Activated CD8-positive, alpha-beta memory T cell treated with anti-CD3 and anti-CD28 coated beads, Interleukin-2, amount 10 ng/mL, durations not matched to agents 7 days and 5 days (primary cell): ENCODE measurements around the gene RAI1. TPM values are rescaled to one million over a fixed set of nuclear protein-coding genes. Genes with fewer than 3 reads are reported as not detected.
"Not testable (repeated sequence)": the region's sequence is repeated elsewhere in the genome, so short reads cannot be mapped to it uniquely, and the experiment has no call there.

Experiments used
- ATAC-seq: fragments of 150-1000 bp; cut with Tn5 transposase; one replicate; pipeline ENCODE4 v1.10.0; 2021; ENCODE audit warnings: moderate library complexity
- CTCF ChIA-PET: fragments of 350-600 bp; sonication (Branson Sonifier 250); formaldehyde crosslinking; loops from one replicate; lab custom pipeline; 2021; ENCODE audit warnings: antibody characterized with exemption; lab: Charles Lee
- DNase-seq: peaks from one replicate; pipeline ENCODE4 v3.0.0-alpha.2; 2020
- H3K27ac Mint-ChIP-seq: one replicate; pipeline ENCODE4 v1.8.0; 2021; ENCODE audit warnings: mild to moderate bottlenecking, mixed read lengths
- H3K27me3 Mint-ChIP-seq: one replicate; pipeline ENCODE4 v1.8.0; 2021; ENCODE audit warnings: mixed read lengths
- H3K36me3 Mint-ChIP-seq: one replicate; pipeline ENCODE4 v1.8.0; 2021; ENCODE audit warnings: mild to moderate bottlenecking, mixed read lengths
- H3K4me1 Mint-ChIP-seq: one replicate; pipeline ENCODE4 v1.8.0; 2021; ENCODE audit warnings: mixed read lengths
- H3K4me3 Mint-ChIP-seq: one replicate; pipeline ENCODE4 v1.8.0; 2021; ENCODE audit warnings: mild to moderate bottlenecking, moderate library complexity, mixed read lengths
- H3K9me3 Mint-ChIP-seq: one replicate; pipeline ENCODE4 v1.8.0; 2022; ENCODE audit warnings: low read depth, mixed read lengths
- total RNA-seq, 2 experiments: library from RNA; stranded (reverse); gene quantifications; one replicate each; pipeline ENCODE4 v1.2.3, GENCODE V29; 2021

The RAI1 gene
- total RNA-seq, 2 experiments from 2014 or later: 17.4 to 24.4 TPM

GRCh38 chr17:17679243-17679642, 2.0 kb upstream of the RAI1 start:
- Mint-ChIP-seq H3K4me1 (peaks cover 29% of the 10 kb centered on the region), H3K27ac (no peak overlapping the region), H3K9me3 (no peaks in the 10 kb centered on the region), H3K36me3 (no peaks in the 10 kb centered on the region), H3K27me3 (peaks cover 15% of the 10 kb centered on the region), H3K4me3 (no peak overlapping the region)
- no peak for DNase-seq
- CTCF ChIA-PET: interaction anchor here (0.8 to 2.7 kb wide), 14 partner anchors 14 to 359 kb away, joined by 3 to 14 read pairs (median 4); partner anchors contain the start of gene RASD1
- no peak for ATAC-seq

GRCh38 chr17:17679748-17680147, 1.5 kb upstream of the RAI1 start:
- no peak for DNase-seq
- Mint-ChIP-seq H3K27me3 (peaks cover 15% of the 10 kb centered on the region), H3K27ac (no peak overlapping the region), H3K4me3 (no peak overlapping the region), H3K4me1 (peaks cover 32% of the 10 kb centered on the region), H3K9me3 (no peaks in the 10 kb centered on the region), H3K36me3 (no peaks in the 10 kb centered on the region)
- no peak for ATAC-seq
- CTCF ChIA-PET: interaction anchor here (0.8 to 2.7 kb wide), 21 partner anchors 7 to 356 kb away, joined by 3 to 14 read pairs (median 4); partner anchors contain the start of gene RASD1

GRCh38 chr17:17680477-17681186, 626 bp upstream of the RAI1 start:
- H3K9me3 Mint-ChIP-seq: no peaks in the 10 kb centered on the region
- no peaks in the 10 kb centered on the region for H3K36me3 Mint-ChIP-seq
- H3K27ac Mint-ChIP-seq: no peak overlapping the region
- H3K4me1 Mint-ChIP-seq: peaks cover 40% of the 10 kb centered on the region
- no peak for ATAC-seq
- DNase-seq: no peak
- peaks cover 13% of the 10 kb centered on the region for H3K27me3 Mint-ChIP-seq
- CTCF ChIA-PET: interaction anchor here (0.5 to 2.7 kb wide), 26 partner anchors 8 to 355 kb away, joined by 3 to 17 read pairs (median 4); no protein-coding TSS in a partner anchor
- peak overlapping the region; percentile 46 for H3K4me3 Mint-ChIP-seq

- Mint-ChIP-seq H3K4me3 (peak overlapping the region; percentile 85), H3K4me1 (peaks cover 36% of the 10 kb centered on the region), H3K9me3 (no peaks in the 10 kb centered on the region), H3K27me3 (peaks cover 13% of the 10 kb centered on the region), H3K36me3 (no peaks in the 10 kb centered on the region), H3K27ac (peak overlapping the region; percentile 83)
- CTCF ChIA-PET: interaction anchor here (0.6 to 2.7 kb wide), 27 partner anchors 8 to 354 kb away, joined by 3 to 17 read pairs (median 4); no protein-coding TSS in a partner anchor
- DNase-seq: peak; percentile 57
- ATAC-seq: peak; percentile 54
These were observed 560 bp downstream of the RAI1 start for GRCh38 chr17:17681744-17682292.

GRCh38 chr17:17682293-17682736, 1.1 kb downstream of the RAI1 start:
- DNase-seq (peak; percentile 72), ATAC-seq (peak; percentile 60)
- Mint-ChIP-seq H3K27me3 (peaks cover 13% of the 10 kb centered on the region), H3K4me3 (peak overlapping the region; percentile 85), H3K9me3 (no peaks in the 10 kb centered on the region), H3K36me3 (no peaks in the 10 kb centered on the region), H3K4me1 (peaks cover 31% of the 10 kb centered on the region), H3K27ac (peak overlapping the region; percentile 83)
- CTCF ChIA-PET: interaction anchor here (0.5 to 2.7 kb wide), 29 partner anchors 8 to 353 kb away, joined by 3 to 17 read pairs (median 4); no protein-coding TSS in a partner anchor

GRCh38 chr17:17682737-17683680, 1.8 kb downstream of the RAI1 start:
- Mint-ChIP-seq H3K4me3 (peak overlapping the region; percentile 85), H3K36me3 (no peaks in the 10 kb centered on the region), H3K9me3 (no peaks in the 10 kb centered on the region), H3K27ac (peak overlapping the region; percentile 71), H3K27me3 (peaks cover 13% of the 10 kb centered on the region), H3K4me1 (peaks cover 30% of the 10 kb centered on the region)
- ATAC-seq (peak; percentile 46), DNase-seq (peak; percentile 73)
- CTCF ChIA-PET: interaction anchor here (0.5 to 2.7 kb wide), 25 partner anchors 8 to 352 kb away, joined by 3 to 17 read pairs (median 4); no protein-coding TSS in a partner anchor

- CTCF ChIA-PET: interaction anchor here (1.1 to 2.5 kb wide), 3 partner anchors 90 to 235 kb away, joined by 3 to 11 read pairs (median 5); no protein-coding TSS in a partner anchor
- ATAC-seq (no peak), DNase-seq (no peak)
- peak overlapping the region; percentile 85 for H3K4me3 Mint-ChIP-seq
- peaks cover 8% of the 10 kb centered on the region for H3K27me3 Mint-ChIP-seq
- H3K36me3 Mint-ChIP-seq: no peaks in the 10 kb centered on the region
- peaks cover 26% of the 10 kb centered on the region for H3K4me1 Mint-ChIP-seq
- H3K9me3 Mint-ChIP-seq: no peaks in the 10 kb centered on the region
- H3K27ac Mint-ChIP-seq: peak overlapping the region; percentile 71
These were observed 2.6 kb downstream of the RAI1 start for GRCh38 chr17:17683710-17684365.

GRCh38 chr17:17684906-17685774, 3.9 kb downstream of the RAI1 start:
- no peak overlapping the region for H3K4me3 Mint-ChIP-seq
- CTCF ChIA-PET: no interaction called here
- ATAC-seq (no peak), DNase-seq (no peak)
- no peak overlapping the region for H3K27ac Mint-ChIP-seq
- H3K36me3 Mint-ChIP-seq: no peaks in the 10 kb centered on the region
- no peaks in the 10 kb centered on the region for H3K9me3 Mint-ChIP-seq
- H3K27me3 Mint-ChIP-seq: no peaks in the 10 kb centered on the region
- peaks cover 26% of the 10 kb centered on the region for H3K4me1 Mint-ChIP-seq

- peaks cover 28% of the 10 kb centered on the region for H3K4me1 Mint-ChIP-seq
- H3K4me3 Mint-ChIP-seq: no peak overlapping the region
- no peaks in the 10 kb centered on the region for H3K36me3 Mint-ChIP-seq
- no peaks in the 10 kb centered on the region for H3K27me3 Mint-ChIP-seq
- CTCF ChIA-PET: no interaction called here
- ATAC-seq: no peak
- no peaks in the 10 kb centered on the region for H3K9me3 Mint-ChIP-seq
- no peak overlapping the region for H3K27ac Mint-ChIP-seq
- DNase-seq: no peak
These were observed 4.6 kb downstream of the RAI1 start for GRCh38 chr17:17685775-17686291.

GRCh38 chr17:17689312-17689711, 8.1 kb downstream of the RAI1 start:
- H3K27ac Mint-ChIP-seq: no peak overlapping the region

GRCh38 chr17:17690233-17690632, 9.0 kb downstream of the RAI1 start:
- H3K27me3 Mint-ChIP-seq, H3K9me3 Mint-ChIP-seq, H3K36me3 Mint-ChIP-seq, H3K4me3 Mint-ChIP-seq, DNase-seq, ATAC-seq: not testable (repeated sequence)
- CTCF ChIA-PET: interaction anchor here (0.7 to 1.8 kb wide), 3 partner anchors 8 to 36 kb away, joined by 3 to 10 read pairs (median 3); partner anchors contain the start of gene RAI1
- H3K27ac Mint-ChIP-seq: peak overlapping the region; percentile 28
- peaks cover 52% of the 10 kb centered on the region for H3K4me1 Mint-ChIP-seq

More at GRCh38 chr17:17689312-17689711, 8.1 kb downstream of the RAI1 start:
- DNase-seq (no peak), ATAC-seq (no peak)
- no peaks in the 10 kb centered on the region for H3K27me3 Mint-ChIP-seq
- H3K36me3 Mint-ChIP-seq: no peaks in the 10 kb centered on the region
- no peak overlapping the region for H3K4me3 Mint-ChIP-seq
- peaks cover 56% of the 10 kb centered on the region for H3K4me1 Mint-ChIP-seq
- H3K9me3 Mint-ChIP-seq: no peaks in the 10 kb centered on the region
- CTCF ChIA-PET: no interaction called here
